Posterior cingulate gyrus (tissue), 11 donors: Measurements from ENCODE around the gene ZNF224.

ENCODE experiments used
- DNase-seq, 10 donors: peaks; one replicate each; pipeline versions ENCODE4 v3.0.0 to v3.0.0-alpha.2; 2020 to 2021; ENCODE audit warnings: mixed read lengths in 3 of 10
- intact Hi-C: fragments of 100-400 bp; cut with DNase I; formaldehyde crosslinking; loops from one replicate; pipeline ENCODE4 v1.15.1; 2023

Gene ZNF224

DNA sequence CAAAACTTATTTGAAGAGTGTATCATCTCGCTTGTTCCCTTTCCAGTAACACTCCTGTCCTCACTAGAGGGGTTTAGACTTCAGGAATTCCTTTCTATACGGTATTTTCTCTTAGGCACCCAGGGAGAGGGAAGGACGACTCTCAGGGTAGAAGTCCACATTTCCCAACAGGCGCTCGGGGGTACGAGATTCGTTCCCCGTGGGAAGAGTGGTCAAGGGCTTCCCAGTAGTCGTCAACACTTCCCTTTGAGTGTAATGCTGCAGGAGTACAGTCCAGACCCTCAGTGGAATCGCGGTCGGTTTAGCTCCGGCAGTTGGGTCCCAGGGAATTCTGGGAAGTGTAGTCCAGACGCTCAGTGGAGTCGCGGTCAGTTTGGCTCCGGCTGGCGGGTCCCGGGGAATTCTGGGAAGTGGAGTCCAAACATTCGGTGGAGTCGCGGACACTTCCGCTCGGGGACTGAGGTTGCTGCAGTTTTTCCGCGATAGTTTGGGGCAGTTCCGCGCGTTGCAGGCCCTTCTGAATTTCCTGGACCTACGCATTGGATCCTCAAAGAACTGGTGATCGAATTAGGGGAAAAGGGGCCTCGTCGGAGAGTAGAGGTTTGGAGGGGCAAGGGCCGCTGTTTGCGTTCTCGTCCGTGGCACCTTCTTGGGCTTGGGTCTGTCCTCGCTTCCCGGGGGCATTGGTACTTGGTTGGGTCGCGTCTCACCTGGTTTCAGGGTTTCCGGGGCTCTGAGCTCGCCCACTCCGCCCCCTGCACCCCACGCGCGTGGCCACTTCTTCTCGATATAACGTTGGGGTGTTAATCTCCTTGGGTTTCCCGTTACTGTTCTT is at the start of gene ZNF224:
Gene ZNF224 (plus strand): TSS at position 431 of the 835 bp plus-strand sequence. CDS start 3,513 bp downstream, outside the sequence.
- DNase-seq: peak; percentile 91 to 99 (median 94)
- intact Hi-C loops: loop anchor here (1.0 to 2.0 kb wide), 3 partner anchors 19 to 71 kb away; partner anchors contain the start of genes ZNF225 and ZNF226

DNA sequence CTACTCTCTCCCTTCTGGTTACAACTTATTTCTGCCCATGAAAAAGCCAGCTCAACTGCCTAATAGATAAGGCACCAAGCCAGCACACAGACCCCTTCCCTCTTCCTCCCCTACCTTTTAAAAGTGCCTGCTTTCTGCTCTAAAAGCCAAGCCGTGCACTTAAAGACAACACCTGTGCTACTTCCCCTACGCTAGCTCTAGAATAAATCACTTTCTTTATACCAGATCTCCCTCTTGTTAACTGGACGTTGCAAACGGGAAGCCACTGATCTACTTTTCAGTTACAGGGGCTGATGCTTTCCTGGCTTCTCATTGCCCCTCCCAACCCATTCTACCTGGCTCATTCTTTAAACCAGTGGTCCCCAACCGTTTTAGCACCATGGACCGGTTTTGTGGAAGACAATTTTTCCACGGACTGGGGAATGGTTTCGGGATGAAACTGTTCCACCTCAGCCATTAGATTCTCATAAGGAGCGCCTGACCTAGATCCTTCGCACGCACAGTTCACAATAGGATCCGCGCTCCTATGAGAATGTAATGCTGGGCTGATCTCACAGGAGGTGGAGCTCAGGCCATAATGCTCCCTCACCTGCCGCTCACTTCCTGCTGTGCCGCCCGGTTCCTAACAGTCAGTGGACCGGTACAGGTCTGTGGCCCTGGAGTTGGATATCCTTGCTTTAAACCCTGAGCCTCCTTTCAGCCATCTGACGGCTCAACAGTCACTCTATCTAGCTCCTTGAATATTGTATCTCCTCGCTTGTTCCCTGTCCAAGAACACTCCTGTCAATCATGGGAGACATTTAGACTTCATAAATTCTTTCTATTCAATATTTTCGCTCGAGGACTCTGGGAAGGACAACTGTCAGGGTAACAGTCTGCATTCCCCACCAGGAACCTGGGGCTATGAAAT is 43.2 kb upstream of the ZNF224 start:
- intact Hi-C loops: loop anchor here (1.0 to 2.0 kb wide), 5 partner anchors 43 to 114 kb away; partner anchors contain the start of genes ZNF155, ZNF224, ZNF225 and ZNF226
- peak in 6 of 10 donors; percentile 12 to 87 (median 64) for DNase-seq

DNA sequence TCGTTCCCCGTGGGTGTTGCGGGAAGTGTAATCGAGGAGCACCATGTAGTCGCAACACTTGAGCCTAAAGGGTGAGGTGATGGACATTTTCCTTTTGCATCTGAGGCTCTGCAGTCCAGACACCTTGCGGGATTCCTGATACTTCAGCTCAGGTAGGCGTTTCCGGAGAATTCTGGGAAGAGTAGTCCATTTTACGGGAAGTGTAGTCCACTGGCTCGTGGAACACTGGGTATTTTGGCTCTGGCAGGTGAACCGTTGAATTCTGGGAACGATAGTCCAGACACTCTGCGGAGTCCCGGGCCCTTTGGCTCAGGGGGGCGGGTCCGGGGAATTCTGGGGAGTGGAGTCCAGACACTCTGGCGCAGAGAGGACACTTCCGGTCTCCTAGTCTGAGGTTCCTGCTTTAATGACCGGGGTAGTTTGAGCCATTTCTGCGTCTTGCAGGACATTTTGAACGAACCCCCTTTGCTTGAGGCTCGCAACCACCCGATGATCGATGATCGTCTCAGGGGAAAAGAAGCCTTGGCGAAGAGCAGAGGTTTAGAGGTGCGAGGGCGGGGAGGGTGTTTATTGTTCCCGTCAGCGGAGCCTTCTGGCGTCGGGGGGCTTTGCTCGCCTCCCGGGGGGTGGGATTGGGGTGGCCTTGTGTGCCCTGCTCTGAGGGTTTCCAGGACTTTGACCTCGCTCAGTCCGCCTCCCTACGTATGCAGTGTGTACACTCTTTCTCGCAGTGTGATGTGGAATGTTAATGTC is 42.3 kb upstream of the ZNF224 start, which contains the start of gene ZNF223:
Gene ZNF223 (plus strand): TSS at position 387 of the 753 bp plus-strand sequence. CDS start 3,141 bp downstream, outside the sequence.
- intact Hi-C loops: loop anchor here (1.0 to 2.0 kb wide), 6 partner anchors 20 to 113 kb away; partner anchors contain the start of genes ZNF155, ZNF224, ZNF225 and ZNF226
- peak; percentile 95 to 99 (median 97) for DNase-seq

DNA sequence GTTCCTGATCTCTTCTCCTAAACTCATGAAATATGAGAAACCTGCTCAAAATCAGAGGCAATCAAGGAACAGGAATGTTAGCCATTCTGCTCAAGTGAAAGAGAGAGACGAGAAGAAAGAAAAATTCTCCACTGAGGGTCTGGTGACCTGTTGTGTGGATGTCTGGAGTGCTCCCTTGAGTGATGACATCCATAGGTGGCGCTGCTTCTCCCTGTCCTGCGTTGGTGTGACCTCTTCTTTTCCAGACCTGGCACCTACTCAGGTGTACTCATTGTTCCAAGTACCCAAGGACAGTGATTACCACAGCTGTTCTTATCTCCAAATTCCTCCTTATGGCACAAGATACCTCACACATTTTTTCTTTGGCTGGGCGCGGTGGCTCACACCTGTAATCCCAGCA is 38.3 kb upstream of the ZNF224 start:
- DNase-seq: no peak
- intact Hi-C loops: no loop called here

DNA sequence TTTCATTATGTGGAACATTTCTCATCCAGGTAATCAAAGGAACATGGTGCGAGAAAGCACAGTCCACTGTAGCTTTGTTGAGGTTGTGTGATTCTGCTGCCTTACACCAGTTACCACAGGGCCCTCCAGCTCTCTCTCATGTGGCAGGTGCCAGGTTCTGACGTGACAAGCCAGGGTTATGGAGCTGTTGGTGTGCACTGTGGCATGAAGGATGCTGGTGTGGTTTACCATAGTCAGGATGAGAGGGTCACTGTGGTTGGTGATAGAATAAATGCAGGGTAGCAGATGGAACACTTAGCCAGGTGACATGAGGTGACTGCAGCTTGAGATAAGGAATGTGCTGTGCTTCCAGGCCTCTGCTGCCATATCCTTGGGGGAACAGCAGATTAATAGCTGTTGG is 34.9 kb upstream of the ZNF224 start:
- intact Hi-C loops: no loop called here
- no peak for DNase-seq

DNA sequence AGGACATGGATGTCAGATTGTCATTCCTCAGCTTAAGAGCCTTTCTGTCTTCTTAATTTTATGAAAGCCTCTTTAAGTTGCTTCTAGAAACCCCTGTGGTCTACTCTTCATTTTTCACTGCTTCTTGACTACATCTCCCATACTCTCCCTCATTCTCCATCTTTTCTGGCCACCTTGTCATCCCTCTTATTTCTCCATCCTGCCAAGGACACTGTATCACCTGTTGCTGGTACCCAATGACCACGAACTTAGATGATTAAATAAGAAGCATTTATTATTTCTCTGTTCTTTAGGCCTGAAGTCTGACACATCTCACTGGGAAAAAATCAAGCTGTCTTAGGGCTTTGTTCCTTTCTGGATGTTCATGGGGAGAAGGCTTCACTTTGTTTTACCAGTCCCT is 33.1 kb upstream of the ZNF224 start:
- no peak for DNase-seq
- intact Hi-C loops: no loop called here

DNA sequence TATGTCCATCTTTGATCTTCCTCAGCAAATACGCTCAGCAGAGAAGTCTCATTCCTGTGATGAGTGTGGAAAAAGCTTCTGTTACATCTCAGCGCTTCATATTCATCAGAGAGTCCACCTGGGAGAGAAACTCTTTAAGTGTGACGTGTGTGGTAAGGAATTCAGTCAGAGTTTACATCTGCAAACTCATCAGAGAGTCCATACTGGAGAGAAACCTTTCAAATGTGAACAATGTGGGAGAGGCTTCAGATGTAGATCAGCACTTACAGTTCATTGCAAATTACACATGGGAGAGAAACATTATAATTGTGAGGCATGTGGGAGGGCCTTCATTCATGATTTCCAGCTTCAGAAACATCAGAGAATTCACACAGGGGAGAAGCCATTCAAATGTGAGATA is 27.9 kb upstream of the ZNF224 start:
- no peak for DNase-seq
- intact Hi-C loops: no loop called here

DNA sequence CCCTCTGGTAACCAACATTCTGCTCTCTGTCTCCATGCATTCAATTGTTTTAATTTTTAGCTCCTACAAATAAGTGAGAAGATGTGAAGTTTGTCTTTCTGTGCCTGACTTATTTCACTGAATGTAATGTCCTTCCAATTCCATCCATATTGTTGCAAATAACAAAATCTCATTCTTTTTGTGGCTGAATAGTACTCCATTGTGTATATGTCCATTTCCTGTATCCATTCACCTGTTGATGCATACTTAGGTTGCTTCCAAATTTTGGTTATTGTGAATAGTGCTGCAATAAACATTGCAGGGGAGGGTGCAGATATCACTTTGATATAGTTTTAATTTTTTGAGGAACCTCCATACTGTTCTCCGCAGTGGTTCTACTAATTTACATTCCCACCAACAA is 24.7 kb upstream of the ZNF224 start:
- no peak for DNase-seq
- intact Hi-C loops: no loop called here

DNA sequence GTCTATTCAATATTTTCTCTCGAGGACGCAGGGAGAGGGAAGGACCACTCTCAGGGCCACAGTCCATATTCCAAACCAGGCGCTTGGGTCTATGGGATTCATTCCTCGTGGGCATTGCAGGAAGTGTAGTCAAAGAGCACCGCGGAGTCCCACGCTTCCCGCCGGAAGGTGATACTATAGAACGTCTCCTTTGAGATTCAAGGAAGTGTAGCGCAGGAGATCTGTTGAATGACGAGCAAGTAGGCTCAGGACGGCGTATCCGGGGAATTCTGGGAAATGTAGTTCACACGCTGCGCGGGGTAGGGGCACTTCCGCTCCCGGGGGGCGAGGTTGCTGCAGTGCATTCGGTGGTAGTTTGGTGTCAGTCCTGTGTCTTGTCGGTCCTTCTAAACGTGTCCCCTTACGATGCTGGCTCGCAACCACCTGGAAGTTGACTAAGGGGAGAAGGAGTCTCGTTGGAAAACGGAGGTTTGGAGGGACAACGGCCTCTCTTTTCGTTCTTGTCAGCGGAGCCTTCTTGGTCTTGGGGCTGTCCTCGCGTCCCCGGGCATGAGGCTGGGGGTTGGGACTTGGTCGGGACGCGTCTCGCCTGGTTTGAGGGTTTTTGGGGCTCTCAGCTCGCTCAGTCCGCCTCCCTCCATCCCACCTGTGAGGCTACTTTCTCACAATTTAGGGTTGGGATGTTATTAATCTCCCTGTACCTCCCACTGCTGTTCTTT is 22.2 kb upstream of the ZNF224 start, which contains the start of gene ZNF284:
Gene ZNF284 (plus strand): TSS at position 336 of the 719 bp plus-strand sequence. CDS start 4,231 bp downstream, outside the sequence.
- intact Hi-C loops: loop anchor here (1.0 to 5.0 kb wide), 4 partner anchors 20 to 70 kb away; partner anchors contain the start of genes ZNF223, ZNF225, ZNF230 and ZNF234
- DNase-seq: peak; percentile 86 to 98 (median 90)

DNA sequence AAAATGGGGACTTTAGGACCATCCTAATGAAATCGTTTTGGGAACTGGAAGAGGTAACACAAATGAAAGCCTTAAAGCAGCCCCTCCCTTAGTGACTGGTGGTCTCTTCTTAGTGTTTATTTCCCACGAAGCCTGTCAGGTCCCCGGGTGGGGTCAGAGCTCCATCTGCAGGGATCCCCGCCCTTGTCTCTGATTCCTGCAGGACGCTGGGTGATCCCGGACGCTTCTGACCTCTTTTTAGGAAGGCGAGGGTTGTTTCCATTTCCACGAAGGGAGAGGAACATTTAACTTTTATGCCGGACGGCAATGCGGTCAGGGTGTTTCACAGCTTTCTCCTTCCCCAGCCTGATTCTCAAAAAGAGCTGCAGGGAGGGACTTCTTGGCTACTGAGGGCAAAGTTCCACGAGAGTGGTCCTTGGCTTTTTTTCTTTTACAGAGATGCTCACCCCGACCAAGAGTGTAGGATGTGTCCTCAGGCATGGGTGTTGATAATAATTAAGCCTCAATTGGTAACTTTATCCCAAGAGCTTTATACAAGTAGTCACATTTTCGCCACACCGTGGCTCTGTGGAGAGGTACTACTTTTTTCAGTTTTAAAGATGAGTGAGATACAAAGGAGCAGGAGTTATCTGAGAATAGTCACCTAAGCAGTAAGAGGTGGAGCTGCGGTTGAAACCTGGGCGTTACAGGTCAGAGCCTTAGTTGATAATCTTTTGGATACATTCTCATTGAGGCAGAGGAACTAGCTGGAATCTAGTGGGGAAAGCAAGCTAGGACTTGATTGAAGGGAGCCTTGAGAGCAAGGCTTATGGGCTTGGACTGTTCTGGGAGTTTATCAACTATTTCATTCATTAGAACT is 21.4 kb upstream of the ZNF224 start:
- intact Hi-C loops: loop anchor here (1.0 to 5.0 kb wide), 4 partner anchors 20 to 70 kb away; partner anchors contain the start of genes ZNF223, ZNF225, ZNF230 and ZNF234
- DNase-seq: no peak

DNA sequence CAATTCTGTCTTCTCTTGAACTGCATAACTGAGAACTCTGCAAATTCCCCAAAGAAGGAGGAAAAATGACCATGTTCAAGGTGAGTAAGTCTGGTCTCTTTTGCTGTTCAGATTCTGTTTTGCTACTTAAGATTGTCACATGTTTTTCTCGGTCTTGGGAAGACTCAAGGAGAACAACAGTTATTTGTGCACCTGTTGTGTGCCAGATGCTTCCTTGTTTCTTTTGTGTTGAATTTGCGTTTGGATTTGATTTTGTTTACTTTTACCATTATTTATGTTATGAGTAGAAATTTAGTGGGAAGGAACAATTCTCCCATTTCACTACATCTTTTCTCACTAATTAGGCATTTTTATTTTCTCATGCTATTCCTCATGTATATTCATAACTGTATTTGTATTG is 17.8 kb upstream of the ZNF224 start:
- DNase-seq: no peak
- intact Hi-C loops: no loop called here

DNA sequence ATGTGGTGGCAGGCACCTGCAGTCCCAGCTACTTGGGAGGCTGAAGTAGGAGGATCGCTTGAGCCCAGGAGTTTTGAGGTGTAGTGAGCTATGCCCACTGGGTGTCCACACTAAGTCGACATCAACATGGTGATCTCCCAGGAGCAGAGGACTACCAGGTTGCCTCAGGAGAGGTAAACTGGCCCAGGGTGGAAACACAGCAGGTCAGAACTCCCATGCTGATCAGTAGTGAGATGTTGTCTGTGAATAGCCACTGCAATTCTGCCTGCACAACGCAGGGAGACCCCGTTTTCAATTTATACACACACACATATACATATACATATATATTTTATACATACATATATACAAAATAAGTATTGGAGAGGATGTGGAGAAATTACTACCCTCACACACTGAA is 2.1 kb upstream of the ZNF224 start:
- intact Hi-C loops: no loop called here
- no peak for DNase-seq

DNA sequence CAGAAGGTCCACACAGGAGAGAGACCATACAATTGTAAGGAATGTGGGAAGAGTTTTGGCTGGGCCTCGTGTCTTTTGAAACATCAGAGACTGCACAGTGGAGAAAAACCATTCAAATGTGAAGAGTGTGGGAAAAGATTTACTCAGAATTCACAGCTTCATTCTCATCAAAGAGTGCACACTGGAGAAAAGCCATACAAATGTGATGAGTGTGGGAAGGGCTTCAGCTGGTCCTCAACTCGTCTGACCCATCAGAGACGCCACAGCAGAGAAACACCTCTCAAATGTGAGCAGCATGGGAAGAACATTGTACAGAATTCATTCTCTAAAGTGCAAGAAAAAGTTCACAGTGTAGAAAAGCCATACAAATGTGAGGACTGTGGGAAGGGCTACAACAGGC is 13.6 kb downstream of the ZNF224 start:
- DNase-seq: no peak
- intact Hi-C loops: no loop called here

DNA sequence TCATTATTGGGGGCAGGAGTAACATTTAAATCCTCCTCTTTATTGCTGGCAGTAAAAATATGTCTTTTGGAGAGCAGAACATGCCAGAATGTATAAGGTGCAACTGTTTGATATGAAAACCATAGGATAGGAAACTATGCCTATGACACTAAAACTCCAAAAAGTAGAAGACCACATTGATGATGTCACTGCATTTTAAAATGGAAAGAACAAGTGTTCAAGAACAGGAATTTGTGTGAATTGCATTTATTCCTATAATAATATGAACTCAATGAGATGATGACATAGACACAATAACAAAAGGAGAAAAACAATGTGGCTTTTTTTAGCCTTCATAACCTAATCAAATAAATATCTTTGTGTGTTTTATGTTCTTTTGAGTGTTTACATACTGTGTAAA is 15.3 kb downstream of the ZNF224 start:
- DNase-seq: no peak
- intact Hi-C loops: no loop called here

DNA sequence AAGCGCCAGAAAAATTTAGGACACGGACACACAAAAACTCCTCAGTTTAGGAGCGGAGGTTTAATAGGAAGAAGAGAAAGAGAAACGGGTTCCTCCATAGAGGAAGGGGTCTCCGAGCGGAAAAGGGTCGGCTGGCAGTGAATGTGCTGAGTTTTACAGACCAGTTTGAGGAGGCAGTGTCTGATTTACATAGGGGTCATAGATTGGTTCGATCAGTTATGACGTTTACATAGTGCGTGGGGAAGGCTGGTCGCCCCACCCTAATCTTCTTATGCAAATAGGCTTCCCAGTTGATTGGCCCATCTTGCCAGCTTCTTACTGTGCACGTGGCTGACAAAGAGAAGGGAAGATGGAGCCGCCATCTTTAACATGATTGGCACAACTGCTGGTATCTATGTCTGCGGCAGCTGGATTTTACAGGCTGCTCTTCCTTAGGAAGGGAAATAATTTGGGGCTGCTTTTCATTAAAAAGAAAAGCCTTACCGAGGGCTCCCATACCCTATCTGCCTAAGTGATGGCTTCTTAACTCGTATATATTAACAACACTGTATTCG is 17.8 kb downstream of the ZNF224 start:
- intact Hi-C loops: loop anchor here (2.0 to 5.0 kb wide), 2 partner anchors 95 to 193 kb away; partner anchors contain the start of gene ZNF235
- no peak for DNase-seq

DNA sequence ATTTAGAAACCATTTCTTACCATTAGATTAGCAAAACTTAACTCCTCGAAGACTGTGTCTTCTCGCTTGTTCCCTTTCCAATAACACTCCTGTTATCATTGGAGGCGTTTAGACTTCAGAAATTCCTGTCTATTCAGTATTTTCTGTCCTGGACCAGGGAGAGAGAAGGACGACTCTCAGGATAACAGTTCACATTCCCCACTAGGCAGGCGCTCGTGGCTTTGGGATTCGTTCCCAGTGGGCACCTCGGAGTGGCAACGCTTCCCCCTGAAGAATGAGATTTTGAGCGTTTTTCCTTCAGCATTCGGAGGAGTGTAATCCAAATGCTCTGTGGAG is 18.6 kb downstream of the ZNF224 start:
- no peak for DNase-seq
- intact Hi-C loops: loop anchor here (1.0 to 5.0 kb wide), 7 partner anchors 18 to 192 kb away; partner anchors contain the start of genes ZNF224, ZNF230, ZNF235 and ZNF284

DNA sequence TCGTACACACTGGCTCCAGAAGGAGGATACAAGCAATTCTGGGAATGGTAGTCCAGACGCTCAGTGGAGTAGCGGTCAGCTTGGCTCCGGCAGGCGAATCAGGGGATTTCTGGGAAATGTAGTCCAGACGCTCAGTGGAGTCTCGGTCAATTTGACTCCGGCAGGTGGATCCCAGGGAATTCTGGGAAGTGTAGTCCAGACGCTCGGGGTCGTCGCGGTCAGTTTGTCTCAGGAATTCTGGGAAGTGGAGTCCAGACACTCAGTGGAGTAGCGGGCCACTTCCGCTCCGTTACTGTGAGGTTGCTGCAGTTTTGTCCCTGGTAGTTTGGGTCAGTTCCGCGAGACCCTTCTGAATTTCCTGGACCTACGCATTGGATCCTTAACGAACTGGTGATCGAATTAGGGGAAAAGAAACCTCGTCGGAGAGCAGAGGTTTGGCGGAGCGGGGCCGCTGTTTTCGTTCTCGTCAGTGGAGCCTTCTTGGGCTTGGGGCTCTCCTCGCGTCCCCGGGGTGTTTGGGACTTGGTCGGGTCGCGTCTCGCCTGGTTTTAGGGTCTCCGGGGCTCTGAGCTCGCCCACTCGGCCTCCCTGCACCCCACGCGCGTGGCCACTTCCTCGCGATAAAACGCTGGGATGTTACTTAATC is 19.1 kb downstream of the ZNF224 start, which contains the start of gene ZNF225:
Gene ZNF225 (plus strand): TSS at position 262 of the 646 bp plus-strand sequence. CDS start 2,429 bp downstream, outside the sequence.
- intact Hi-C loops: loop anchor here (1.0 to 5.0 kb wide), 7 partner anchors 19 to 192 kb away; partner anchors contain the start of genes ZNF224, ZNF230, ZNF235 and ZNF284

More for the DNA sequence above, 19.1 kb downstream of the ZNF224 start, which contains the start of gene ZNF225:
- peak; percentile 96 to 99 (median 97) for DNase-seq
